Progenitor cell of endocrine pancreas (in vitro differentiated cells): Measurements from ENCODE around the gene LRRC14B. TPM values are rescaled to one million over a fixed set of nuclear protein-coding genes. Genes with fewer than 3 reads are reported as not detected.

Source experiments
- DNase-seq: peaks from one replicate; pipeline ENCODE4 v3.0.0; 2021; ENCODE audit warnings: low spot score; ENCODE audit not compliant: unreplicated experiment
- H3K27ac Mint-ChIP-seq: 2 replicates; pipeline ENCODE4 v1.8.0; 2021; ENCODE audit warnings: mild to moderate bottlenecking, moderate library complexity, mixed read lengths
- H3K27me3 Mint-ChIP-seq: 2 replicates; pipeline ENCODE4 v1.8.0; 2021; ENCODE audit warnings: mixed read lengths
- H3K36me3 Mint-ChIP-seq: 2 replicates; pipeline ENCODE4 v1.8.0; 2022; ENCODE audit warnings: mixed read lengths; ENCODE audit not compliant: insufficient read depth
- H3K4me1 Mint-ChIP-seq: 2 replicates; pipeline ENCODE4 v1.8.0; 2021; ENCODE audit warnings: low read depth, mixed read lengths
- H3K4me3 Mint-ChIP-seq: 2 replicates; pipeline ENCODE4 v1.8.0; 2021; ENCODE audit warnings: low read depth, mild to moderate bottlenecking, moderate library complexity, mixed read lengths
- H3K9me3 Mint-ChIP-seq: 2 replicates; pipeline ENCODE4 v1.8.0; 2021; ENCODE audit warnings: low read depth, mixed read lengths
- CTCF ChIP-seq: fragments of 200-600 bp; sonication (generic); IDR thresholded peaks from one replicate; pipeline ENCODE4 v1.5.0; 2021; ENCODE audit warnings: antibody characterized with exemption, mild to moderate bottlenecking; ENCODE audit not compliant: unreplicated experiment
- long read RNA-seq: library from polyadenylated mRNA; unstranded; transcript quantifications from one replicate; pipeline ENCODE4 v2.0.0, GENCODE V29; 2020
- total RNA-seq: library from RNA; stranded (reverse); gene quantifications from 2 replicates; pipeline ENCODE4 v1.2.1, GENCODE V29; 2021

The LRRC14B gene
- total RNA-seq, result not detected in 2 replicates
- long read RNA-seq, result 0 reads

- Mint-ChIP-seq H3K9me3 (no peaks in the 10 kb centered on the region), H3K4me3 (no peak within 1 kb of the TSS), H3K4me1 (peaks cover 3% of the 10 kb centered on the region), H3K27ac (no peak within 1 kb of the TSS), H3K27me3 (peaks cover 5% of the 10 kb centered on the region), H3K36me3 (no peaks in the 10 kb centered on the region)
- TF ChIP-seq CTCF, result no peak
- no peak for DNase-seq
These were observed at the start of gene LRRC14B for GRCh38 chr5:191036-191948. Gene LRRC14B (plus strand): TSS chr5:191495. CDS start chr5:191539, 44 bp downstream.

GRCh38 chr5:141761-142160 lies 49.5 kb upstream of the LRRC14B start:
- no peaks in the 10 kb centered on the region for H3K4me1 Mint-ChIP-seq
- no peak for DNase-seq
- no peak for TF ChIP-seq CTCF
- H3K9me3 Mint-ChIP-seq, result peaks cover 1% of the 10 kb centered on the region
- H3K36me3 Mint-ChIP-seq, result peaks cover 33% of the 10 kb centered on the region
- H3K27me3 Mint-ChIP-seq, result no peaks in the 10 kb centered on the region
- H3K4me3 Mint-ChIP-seq, result no peak overlapping the region
- no peak overlapping the region for H3K27ac Mint-ChIP-seq

- Mint-ChIP-seq H3K27ac (no peak overlapping the region), H3K36me3 (peaks cover 39% of the 10 kb centered on the region), H3K9me3 (peaks cover 7% of the 10 kb centered on the region), H3K27me3 (no peaks in the 10 kb centered on the region), H3K4me1 (no peaks in the 10 kb centered on the region), H3K4me3 (no peak overlapping the region)
- DNase-seq, result no peak
- no peak for TF ChIP-seq CTCF
These were observed 49.0 kb upstream of the LRRC14B start for GRCh38 chr5:142246-142810.

- H3K36me3 Mint-ChIP-seq, result peaks cover 46% of the 10 kb centered on the region
These were observed 48.3 kb upstream of the LRRC14B start for GRCh38 chr5:143041-143440.

More at GRCh38 chr5:143041-143440, 48.3 kb upstream of the LRRC14B start:
- H3K4me1 Mint-ChIP-seq, result no peaks in the 10 kb centered on the region
- TF ChIP-seq CTCF, result no peak
- DNase-seq, result no peak
- no peak overlapping the region for H3K27ac Mint-ChIP-seq
- no peaks in the 10 kb centered on the region for H3K27me3 Mint-ChIP-seq
- peaks cover 14% of the 10 kb centered on the region for H3K9me3 Mint-ChIP-seq
- no peak overlapping the region for H3K4me3 Mint-ChIP-seq
